ENCODE results near the gene ACO1. TPM values are rescaled to one million over a fixed set of nuclear protein-coding genes. Genes with fewer than 3 reads are reported as not detected.

Gene ACO1
- total and polyA plus RNA-seq, 4 donors, result 41.3 to 78.5 (median 59.5) TPM

- H3K27ac ChIP-seq (ENCODE audit: low read depth in 1 of 2, low read length in 2 of 2), result no peak overlapping the region
- no peaks in the 10 kb centered on the region for H3K27me3 ChIP-seq (ENCODE audit: control insufficient read depth in 4 of 4, insufficient read depth in 4 of 4, low read length in 3 of 4)
- no peak for DNase-seq (ENCODE audit: low spot score)
- H3K4me3 ChIP-seq (ENCODE audit: low read depth in 1 of 3, low read length in 3 of 3), result no peak overlapping the region
- H3K9me3 ChIP-seq (ENCODE audit: control insufficient read depth in 4 of 4, low read length in 3 of 4), result no peaks in the 10 kb centered on the region
- no peak overlapping the region for H3K9ac ChIP-seq (ENCODE audit: low read depth in 1 of 2, low read length in 2 of 2)
- H3K36me3 ChIP-seq (ENCODE audit: control insufficient read depth in 4 of 4, insufficient read depth in 3 of 4, low read depth in 1 of 4, low read length in 3 of 4), result peaks cover 3 to 20% (median 12%) of the 10 kb centered on the region in 4 donors
- no peaks in the 10 kb centered on the region for H3K4me1 ChIP-seq (ENCODE audit: control insufficient read depth in 4 of 4, insufficient read depth in 4 of 4, low read length in 3 of 4)
- WGBS, result 98% methylated on average over 5 of the region's 5 CpGs
- TF ChIP-seq RXRA (IDR thresholded peaks at IDR 0.05) (no peak), EGR1 (IDR thresholded peaks at IDR 0.05; ENCODE audit: low read depth in 2 of 2) (no peak), HNF4G (IDR thresholded peaks at IDR 0.05) (no peak), FOXA2 (IDR thresholded peaks at IDR 0.05) (no peak), RAD21 (IDR thresholded peaks at IDR 0.05) (no peak), ZBTB33 (IDR thresholded peaks at IDR 0.05) (no peak), HNF4A (conservative IDR thresholded peaks at IDR 0.05) (no peak), REST (IDR thresholded peaks at IDR 0.05) (no peak), MAX (IDR thresholded peaks at IDR 0.05) (no peak), SP1 (IDR thresholded peaks at IDR 0.05) (no peak), TAF1 (conservative IDR thresholded peaks at IDR 0.05) (no peak), YY1 (IDR thresholded peaks at IDR 0.05) (no peak), CTCF (IDR thresholded peaks at IDR 0.05; ENCODE audit: low read depth, low read length, missing input control) (no peak), NR2F2 (IDR thresholded peaks at IDR 0.05) (no peak), GABPA (IDR thresholded peaks at IDR 0.05 in 1 of 2, conservative IDR thresholded peaks at IDR 0.05 in 1 of 2) (no peak), FOXA1 (IDR thresholded peaks at IDR 0.05) (no peak)
Measured at GRCh38 chr9:32463500-32464293, 79.3 kb downstream of the ACO1 start.

All from liver (tissue), 9 donors.